ENCODE results near the gene ZSCAN32.

DNA sequence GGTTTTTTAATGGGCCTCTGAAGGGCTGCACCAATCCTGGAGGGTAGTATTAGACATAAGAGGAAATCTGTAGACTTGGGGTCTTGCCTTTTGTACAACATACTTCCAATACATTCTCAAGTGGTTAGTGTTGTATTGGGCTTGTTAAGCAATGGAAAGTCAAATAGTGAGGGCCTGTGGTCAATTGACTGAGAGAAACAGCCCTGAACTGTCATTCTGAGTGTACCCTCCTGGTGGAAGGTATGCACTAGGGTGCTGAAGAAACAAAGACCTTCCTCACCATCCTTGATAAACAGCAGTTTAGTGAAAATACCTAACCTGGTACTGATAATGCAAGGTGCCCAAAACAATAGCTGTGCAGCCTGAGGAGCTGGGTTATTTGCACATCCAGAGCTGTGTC is 22.9 kb downstream of the ZSCAN32 start:
- TF ChIP-seq CTCF (IDR thresholded peaks at IDR 0.05) (no peak), POLR2A (IDR thresholded peaks at IDR 0.05) (no peak)

All from lower leg skin (tissue), 3 donors.